HG02763 (cell line): Measurements from ENCODE around the gene DUSP22.
"Not testable (repeated sequence)": the region's sequence is repeated elsewhere in the genome, so short reads cannot be mapped to it uniquely, and the experiment has no call there.

Experiments used
- ATAC-seq: cut with Tn5 transposase; IDR thresholded peaks from one replicate; pipeline ENCODE4 v1.9.1; 2021; ENCODE audit warnings: mild to moderate bottlenecking, moderate library complexity; ENCODE audit not compliant: unreplicated experiment

Gene DUSP22

GRCh38 chr6:291697-292505 is at the start of gene DUSP22:
Gene DUSP22, plus strand, starts transcription at chr6:292487. Its CDS starts 53 bp downstream, at chr6:292540.
- peak; percentile 41 for ATAC-seq

- ATAC-seq: no peak
Observed at GRCh38 chr6:246352-246751, 45.9 kb upstream of the DUSP22 start.

- ATAC-seq: no peak
Observed at GRCh38 chr6:247351-247750, 44.9 kb upstream of the DUSP22 start.

GRCh38 chr6:248046-248445 is 44.2 kb upstream of the DUSP22 start:
- not testable (repeated sequence) for ATAC-seq

GRCh38 chr6:250676-251075 is 41.6 kb upstream of the DUSP22 start:
- no peak for ATAC-seq

- ATAC-seq: no peak
Observed at GRCh38 chr6:251920-252319, 40.4 kb upstream of the DUSP22 start.

GRCh38 chr6:252775-253535 is 39.3 kb upstream of the DUSP22 start:
- no peak for ATAC-seq

- no peak for ATAC-seq
Observed at GRCh38 chr6:254016-254415, 38.3 kb upstream of the DUSP22 start.

GRCh38 chr6:255041-255750 is 37.1 kb upstream of the DUSP22 start:
- no peak for ATAC-seq

- no peak for ATAC-seq
Observed at GRCh38 chr6:255751-256083, 36.6 kb upstream of the DUSP22 start.

GRCh38 chr6:256169-256568 is 36.1 kb upstream of the DUSP22 start:
- ATAC-seq: no peak

- ATAC-seq: no peak
Observed at GRCh38 chr6:257031-257725, 35.1 kb upstream of the DUSP22 start.

GRCh38 chr6:257774-258173 is 34.5 kb upstream of the DUSP22 start:
- peak; percentile 52 for ATAC-seq

GRCh38 chr6:259316-259715 is 33.0 kb upstream of the DUSP22 start:
- no peak for ATAC-seq

- ATAC-seq: peak; percentile 76
Observed at GRCh38 chr6:259901-260508, 32.3 kb upstream of the DUSP22 start.

- ATAC-seq: no peak
Observed at GRCh38 chr6:264626-265025, 27.7 kb upstream of the DUSP22 start.

GRCh38 chr6:268394-268935 is 23.8 kb upstream of the DUSP22 start:
- ATAC-seq: no peak

- no peak for ATAC-seq
Observed at GRCh38 chr6:273551-274058, 18.7 kb upstream of the DUSP22 start.

GRCh38 chr6:277746-278145 is 14.5 kb upstream of the DUSP22 start:
- no peak for ATAC-seq

- ATAC-seq: no peak
Observed at GRCh38 chr6:278494-278893, 13.8 kb upstream of the DUSP22 start.
